Right ventricle myocardium superior (tissue), 1 donor: ENCODE results near the gene IFT81. TPM values are rescaled to one million over a fixed set of nuclear protein-coding genes. Genes with fewer than 3 reads are reported as not detected.
"Not testable (repeated sequence)": the region's sequence is repeated elsewhere in the genome, so short reads cannot be mapped to it uniquely, and the experiment has no call there.

ENCODE experiments used
- ATAC-seq: fragments of 200-7000 bp; cut with Tn5 transposase; one replicate; pipeline ENCODE4 v1.9.1; 2020; ENCODE audit warnings: mild to moderate bottlenecking; ENCODE audit not compliant: poor library complexity
- DNase-seq: peaks from one replicate; pipeline ENCODE4 v3.0.0-alpha.2; 2020
- intact Hi-C: fragments of 100-400 bp; cut with DNase I; formaldehyde crosslinking; loops from one replicate; pipeline ENCODE4 v1.11.2; 2022
- total RNA-seq: library from RNA; stranded (reverse); fragmentation: NEBNext Ultra II Directional; extraction: Animal tissue kit (Norgen Biotek cat#: 25700); gene quantifications from one replicate; pipeline ENCODE4 v1.2.1, GENCODE V29; 2021
- donor health status: DM: no; HTN: yes; CAD: no; lungs with severe emphysema.

Gene IFT81
- total RNA-seq, 1 donor from 2014 or later: 9.8 TPM

- intact Hi-C loops: loop anchor here (5.0 kb wide), 1 partner anchor 58 kb away; the partner anchor contains the start of gene ATP2A2
Observed at GRCh38 chr12:110224379-110225304, 100.5 kb downstream of the IFT81 start.

GRCh38 chr12:110227138-110227537, 103.0 kb downstream of the IFT81 start:
- intact Hi-C loops: no loop called here
- ATAC-seq (no peak), DNase-seq (no peak)

More at GRCh38 chr12:110224379-110225304, 100.5 kb downstream of the IFT81 start:
- ATAC-seq: peak; percentile 72
- DNase-seq: no peak

- DNase-seq, intact Hi-C loops, ATAC-seq: not testable (repeated sequence)
Observed at GRCh38 chr12:110228348-110228747, 104.2 kb downstream of the IFT81 start.

- ATAC-seq (peak; percentile 16), DNase-seq (no peak)
- intact Hi-C loops: no loop called here
Observed at GRCh38 chr12:110228756-110229155, 104.6 kb downstream of the IFT81 start.

- intact Hi-C loops: no loop called here
- no peak for ATAC-seq
- DNase-seq: no peak
Observed at GRCh38 chr12:110229409-110229808, 105.3 kb downstream of the IFT81 start.

GRCh38 chr12:110230655-110231054, 106.5 kb downstream of the IFT81 start:
- ATAC-seq: no peak
- no peak for DNase-seq
- intact Hi-C loops: no loop called here

GRCh38 chr12:110233212-110233903, 109.2 kb downstream of the IFT81 start:
- ATAC-seq (peak; percentile 51), DNase-seq (no peak)
- intact Hi-C loops: no loop called here

GRCh38 chr12:110234331-110234751, 110.2 kb downstream of the IFT81 start:
- DNase-seq (no peak), ATAC-seq (peak; percentile 13)
- intact Hi-C loops: no loop called here

GRCh38 chr12:110234755-110235154, 110.6 kb downstream of the IFT81 start:
- no peak for DNase-seq
- intact Hi-C loops: no loop called here
- ATAC-seq: peak; percentile 60

GRCh38 chr12:110235383-110235782, 111.2 kb downstream of the IFT81 start:
- intact Hi-C loops: no loop called here
- ATAC-seq: no peak
- DNase-seq: no peak

- intact Hi-C loops: no loop called here
- ATAC-seq (no peak), DNase-seq (no peak)
Observed at GRCh38 chr12:110243227-110243626, 119.1 kb downstream of the IFT81 start.

GRCh38 chr12:110244372-110244771, 120.2 kb downstream of the IFT81 start:
- ATAC-seq (peak; percentile 17), DNase-seq (no peak)
- intact Hi-C loops: no loop called here

- intact Hi-C loops: loop anchor here (5.0 kb wide), 2 partner anchors 37 to 138 kb away; partner anchors contain the start of gene ATP2A2
- DNase-seq (peak; percentile 86), ATAC-seq (peak; percentile 70)
Observed at GRCh38 chr12:110244829-110245228, 120.7 kb downstream of the IFT81 start.

- intact Hi-C loops: loop anchor here (5.0 kb wide), 2 partner anchors 37 to 138 kb away; partner anchors contain the start of gene ATP2A2
- DNase-seq (peak; percentile 83), ATAC-seq (peak; percentile 36)
Observed at GRCh38 chr12:110245369-110245772, 121.2 kb downstream of the IFT81 start.

GRCh38 chr12:110246636-110247339, 122.6 kb downstream of the IFT81 start:
- intact Hi-C loops: loop anchor here (5.0 kb wide), 2 partner anchors 36 to 139 kb away; partner anchors contain the start of gene ATP2A2
- ATAC-seq (peak; percentile 47), DNase-seq (no peak)

GRCh38 chr12:110247340-110248095, 123.4 kb downstream of the IFT81 start:
- intact Hi-C loops: loop anchor here (5.0 kb wide), 2 partner anchors 35 to 140 kb away; partner anchors contain the start of gene ATP2A2
- ATAC-seq: peak; percentile 50
- DNase-seq: peak; percentile 68

GRCh38 chr12:110248096-110248447, 123.9 kb downstream of the IFT81 start:
- intact Hi-C loops: loop anchor here (5.0 kb wide), 2 partner anchors 34 to 141 kb away; partner anchors contain the start of gene ATP2A2
- ATAC-seq (no peak), DNase-seq (no peak)

- ATAC-seq: no peak
- no peak for DNase-seq
- intact Hi-C loops: loop anchor here (5.0 kb wide), 2 partner anchors 33 to 142 kb away; partner anchors contain the start of gene ATP2A2
Observed at GRCh38 chr12:110249105-110249504, 124.9 kb downstream of the IFT81 start.
